Measurements from ENCODE around the gene SLC25A34. TPM values are rescaled to one million over a fixed set of nuclear protein-coding genes. Genes with fewer than 3 reads are reported as not detected.

SLC25A34 gene
- total RNA-seq, 2 donors from 2014 or later = 1.8 to 3.5 TPM

DNA sequence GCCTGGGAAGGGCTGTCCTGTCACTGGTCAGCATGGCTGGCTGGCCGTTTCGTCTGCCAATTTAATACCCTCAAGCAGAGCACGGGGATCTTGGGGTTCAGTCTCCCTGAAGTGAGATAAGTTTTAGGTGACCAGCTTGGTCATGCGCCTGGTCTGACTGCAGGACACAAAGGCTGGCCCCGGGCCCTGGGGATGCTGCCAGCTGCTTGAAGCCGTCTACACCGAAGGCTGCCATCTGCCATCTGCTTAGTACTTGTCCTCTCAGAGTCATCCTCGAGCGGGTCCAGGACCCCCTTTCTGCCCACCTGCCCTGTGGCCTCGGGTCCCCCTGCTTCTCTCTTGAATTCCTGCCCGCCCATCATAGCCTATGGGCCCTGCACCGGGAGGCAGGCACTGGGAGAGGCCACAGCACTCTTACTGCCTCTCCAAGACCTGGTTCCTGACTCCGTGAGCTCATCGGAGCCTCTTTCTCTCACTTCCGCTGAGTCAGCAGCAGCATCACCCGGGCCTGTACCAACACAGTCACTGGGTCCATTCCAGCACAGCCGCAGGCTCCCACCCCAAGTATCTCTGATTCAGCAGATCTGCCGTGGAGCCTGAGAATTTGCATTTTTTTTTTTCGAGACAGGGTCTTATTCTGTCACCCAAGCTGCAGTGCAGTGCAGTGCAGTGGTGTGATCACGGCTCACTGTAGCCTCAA, 29.6 kb downstream of the SLC25A34 start:
- Histone ChIP-seq H3K9me3 (ENCODE audit: control insufficient read depth, low read length) (no peaks in the 10 kb centered on the region), H3K27ac (ENCODE audit: low read depth, low read length) (no peak overlapping the region), H3K9ac (ENCODE audit: extremely low read depth, low read length, poor library complexity, severe bottlenecking) (no peak overlapping the region), H3K4me1 (ENCODE audit: control insufficient read depth, insufficient read depth, low read length) (peaks cover 6% of the 10 kb centered on the region), H3K4me3 (ENCODE audit: low read length) (no peak overlapping the region), H3K36me3 (ENCODE audit: control insufficient read depth, insufficient read depth, low read length) (peaks cover 78% of the 10 kb centered on the region), H3K27me3 (ENCODE audit: control insufficient read depth, insufficient read depth, low read length, poor library complexity, severe bottlenecking) (no peaks in the 10 kb centered on the region)
- Mint-ChIP-seq H3K27me3 (ENCODE audit: insufficient read depth) (no peaks in the 10 kb centered on the region), H3K36me3 (ENCODE audit: low read depth) (peaks cover 46% of the 10 kb centered on the region), H3K9me3 (no peaks in the 10 kb centered on the region), H3K4me3 (no peak overlapping the region), H3K4me1 (peaks cover 24% of the 10 kb centered on the region), H3K27ac (no peak overlapping the region)
- TF ChIP-seq, protein P1, sequence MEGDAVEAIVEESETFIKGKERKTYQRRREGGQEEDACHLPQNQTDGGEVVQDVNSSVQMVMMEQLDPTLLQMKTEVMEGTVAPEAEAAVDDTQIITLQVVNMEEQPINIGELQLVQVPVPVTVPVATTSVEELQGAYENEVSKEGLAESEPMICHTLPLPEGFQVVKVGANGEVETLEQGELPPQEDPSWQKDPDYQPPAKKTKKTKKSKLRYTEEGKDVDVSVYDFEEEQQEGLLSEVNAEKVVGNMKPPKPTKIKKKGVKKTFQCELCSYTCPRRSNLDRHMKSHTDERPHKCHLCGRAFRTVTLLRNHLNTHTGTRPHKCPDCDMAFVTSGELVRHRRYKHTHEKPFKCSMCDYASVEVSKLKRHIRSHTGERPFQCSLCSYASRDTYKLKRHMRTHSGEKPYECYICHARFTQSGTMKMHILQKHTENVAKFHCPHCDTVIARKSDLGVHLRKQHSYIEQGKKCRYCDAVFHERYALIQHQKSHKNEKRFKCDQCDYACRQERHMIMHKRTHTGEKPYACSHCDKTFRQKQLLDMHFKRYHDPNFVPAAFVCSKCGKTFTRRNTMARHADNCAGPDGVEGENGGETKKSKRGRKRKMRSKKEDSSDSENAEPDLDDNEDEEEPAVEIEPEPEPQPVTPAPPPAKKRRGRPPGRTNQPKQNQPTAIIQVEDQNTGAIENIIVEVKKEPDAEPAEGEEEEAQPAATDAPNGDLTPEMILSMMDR (conservative IDR thresholded peaks at IDR 0.05) = no peak
- DNase-seq = no peak
- 94 to 95% methylated on average over 13 to 20 of the region's 20 CpGs for WGBS, 2 experiments (ENCODE audit: insufficient coverage in 1 of 2, insufficient read length in 1 of 2)

DNA sequence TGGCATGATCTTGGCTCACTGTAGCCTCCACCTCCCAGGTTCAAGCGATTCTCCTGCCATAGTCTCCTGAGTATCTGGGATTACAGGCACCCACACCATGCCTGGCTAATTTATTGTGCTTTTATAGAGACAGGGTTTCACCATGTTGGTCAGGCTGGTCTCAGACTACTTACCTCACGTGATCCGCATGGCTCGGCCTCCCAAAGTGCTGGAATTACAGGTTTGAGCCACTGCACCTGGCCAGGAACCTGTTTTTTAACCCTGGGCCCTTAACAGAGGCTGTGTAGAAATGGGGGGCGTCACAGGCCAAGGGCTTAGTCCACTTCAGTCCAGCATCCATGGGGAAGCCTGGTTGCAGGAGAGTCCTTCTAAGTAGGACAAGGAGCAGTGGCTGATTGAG, 31.9 kb downstream of the SLC25A34 start:
- peaks cover 56% of the 10 kb centered on the region for H3K36me3 Mint-ChIP-seq (ENCODE audit: low read depth)
- Histone ChIP-seq H3K27ac (ENCODE audit: low read depth, low read length) (no peak overlapping the region), H3K36me3 (ENCODE audit: control insufficient read depth, insufficient read depth, low read length) (peaks cover 78% of the 10 kb centered on the region), H3K4me3 (ENCODE audit: low read length) (no peak overlapping the region), H3K9ac (ENCODE audit: extremely low read depth, low read length, poor library complexity, severe bottlenecking) (no peak overlapping the region), H3K27me3 (ENCODE audit: control insufficient read depth, insufficient read depth, low read length, poor library complexity, severe bottlenecking) (no peaks in the 10 kb centered on the region), H3K9me3 (ENCODE audit: control insufficient read depth, low read length) (no peaks in the 10 kb centered on the region), H3K4me1 (ENCODE audit: control insufficient read depth, insufficient read depth, low read length) (no peaks in the 10 kb centered on the region)
- 96 to 97% methylated on average over 5 of the region's 5 CpGs for WGBS, 2 experiments (ENCODE audit: insufficient coverage in 1 of 2, insufficient read length in 1 of 2)
- H3K27ac Mint-ChIP-seq = no peak overlapping the region
- DNase-seq = no peak
- H3K9me3 Mint-ChIP-seq = no peaks in the 10 kb centered on the region
- no peaks in the 10 kb centered on the region for H3K27me3 Mint-ChIP-seq (ENCODE audit: insufficient read depth)
- H3K4me3 Mint-ChIP-seq = no peak overlapping the region
- TF ChIP-seq, protein P1 (conservative IDR thresholded peaks at IDR 0.05) = no peak
- H3K4me1 Mint-ChIP-seq = peaks cover 6% of the 10 kb centered on the region

DNA sequence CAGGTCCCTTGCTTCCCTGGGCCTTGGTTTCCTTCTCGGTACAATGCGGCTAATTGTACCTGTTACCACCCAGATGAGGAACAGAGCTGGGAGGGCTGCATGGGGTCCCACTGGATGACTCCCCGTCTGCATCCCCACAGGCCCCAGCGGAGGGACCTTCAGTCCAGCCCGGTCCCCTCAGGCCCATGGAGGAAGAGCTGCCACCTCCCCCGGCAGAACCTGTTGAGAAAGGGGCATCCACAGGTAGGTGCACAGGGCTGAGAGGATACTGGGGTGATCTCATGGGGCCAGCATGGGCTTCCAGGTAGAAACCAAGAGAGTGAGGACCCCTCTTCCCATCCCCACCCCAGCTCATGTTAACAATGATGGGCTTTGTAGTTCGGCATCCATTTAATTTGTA, 32.3 kb downstream of the SLC25A34 start:
- Mint-ChIP-seq H3K36me3 (ENCODE audit: low read depth) (peaks cover 60% of the 10 kb centered on the region), H3K9me3 (no peaks in the 10 kb centered on the region), H3K27ac (no peak overlapping the region), H3K27me3 (ENCODE audit: insufficient read depth) (no peaks in the 10 kb centered on the region), H3K4me3 (no peak overlapping the region), H3K4me1 (peaks cover 6% of the 10 kb centered on the region)
- no peaks in the 10 kb centered on the region for H3K4me1 ChIP-seq (ENCODE audit: control insufficient read depth, insufficient read depth, low read length)
- no peak overlapping the region for H3K9ac ChIP-seq (ENCODE audit: extremely low read depth, low read length, poor library complexity, severe bottlenecking)
- H3K4me3 ChIP-seq (ENCODE audit: low read length) = no peak overlapping the region
- TF ChIP-seq, protein P1 (conservative IDR thresholded peaks at IDR 0.05) = no peak
- no peak overlapping the region for H3K27ac ChIP-seq (ENCODE audit: low read depth, low read length)
- no peak for DNase-seq
- H3K9me3 ChIP-seq (ENCODE audit: control insufficient read depth, low read length) = no peaks in the 10 kb centered on the region
- H3K27me3 ChIP-seq (ENCODE audit: control insufficient read depth, insufficient read depth, low read length, poor library complexity, severe bottlenecking) = no peaks in the 10 kb centered on the region
- H3K36me3 ChIP-seq (ENCODE audit: control insufficient read depth, insufficient read depth, low read length) = peaks cover 82% of the 10 kb centered on the region
- 92 to 95% methylated on average over 4 to 7 of the region's 7 CpGs for WGBS, 2 experiments (ENCODE audit: insufficient coverage in 1 of 2, insufficient read length in 1 of 2)
